H1 (cell line): ENCODE data around the gene RRM1. TPM values are rescaled to one million over a fixed set of nuclear protein-coding genes. Genes with fewer than 3 reads are reported as not detected.

Experiments used
- CTCF ChIA-PET: fragments of 300-600 bp; sonication (Branson Sonifier 250); formaldehyde crosslinking; loops from one replicate; lab custom pipeline; 2021; ENCODE audit not compliant: partially characterized antibody; lab: Charles Lee
- POLR2A ChIA-PET: fragments of 300-600 bp; sonication (Branson Sonifier 250); formaldehyde crosslinking; loops from one replicate; lab custom pipeline; 2021; ENCODE audit warnings: inconsistent platforms; ENCODE audit not compliant: partially characterized antibody; lab: Charles Lee
- DNase-seq, 2 experiments: peaks; one replicate each; pipeline versions ENCODE4 v3.0.0 to v3.0.0-alpha.2; 2010 to 2022; ENCODE audit warnings: low spot score in 2 of 2, low read depth in 1 of 2, mixed read lengths in 1 of 2
- FAIRE-seq: peaks from 2 replicates; lab custom pipeline; 2011; peaks lifted over from hg19 to GRCh38; lab: Jason Lieb, UNC
- H2AFZ ChIP-seq: 2 replicates; pipeline ENCODE4 v1.8.1; 2012; ENCODE audit warnings: low read length, inconsistent platforms
- H2AK5ac ChIP-seq: 2 replicates; pipeline ENCODE4 v1.6.1; 2013; ENCODE audit warnings: low read depth, low read length
- H2BK120ac ChIP-seq: replicated peaks from 2 replicates; pipeline ENCODE3; 2013; ENCODE audit warnings: low read depth, low read length, inconsistent platforms
- H2BK12ac ChIP-seq: 2 replicates; pipeline ENCODE4 v1.6.1; 2013; ENCODE audit warnings: low read depth, low read length
- H2BK15ac ChIP-seq: 2 replicates; pipeline ENCODE4 v1.6.1; 2013; ENCODE audit warnings: low read length
- H2BK20ac ChIP-seq: 2 replicates; pipeline ENCODE4 v1.6.1; 2013; ENCODE audit warnings: low read length
- H2BK5ac ChIP-seq: 2 replicates; pipeline ENCODE4 v1.6.1; 2013; ENCODE audit warnings: low read depth, low read length
- H3K14ac ChIP-seq: 2 replicates; pipeline ENCODE4 v1.6.1; 2013; ENCODE audit warnings: inconsistent platforms; ENCODE audit not compliant: insufficient read length
- H3K18ac ChIP-seq: 2 replicates; pipeline ENCODE4 v1.6.1; 2013; ENCODE audit warnings: low read length; ENCODE audit errors: extremely low read depth
- H3K23ac ChIP-seq: 2 replicates; pipeline ENCODE4 v1.6.1; 2013; ENCODE audit warnings: inconsistent platforms; ENCODE audit not compliant: insufficient read length
- H3K23me2 ChIP-seq: 2 replicates; pipeline ENCODE4 v1.6.1; 2013; ENCODE audit warnings: low read depth, low read length
- H3K27ac ChIP-seq: 2 replicates; pipeline ENCODE4 v1.6.1; 2011; ENCODE audit warnings: low read depth, low read length, inconsistent platforms
- H3K27me3 ChIP-seq, 4 experiments: replicated peaks in 1 of 4; 1 replicate in 1 of 4; 2 replicates in 3 of 4; pipeline versions ENCODE4 v1.6.1 to v1.8.1; 2011 to 2013; ENCODE audit warnings: low read length in 3 of 4, mild to moderate bottlenecking in 3 of 4, inconsistent platforms in 2 of 4, mixed read lengths in 2 of 4, moderate library complexity in 1 of 4; ENCODE audit not compliant: control insufficient read depth in 3 of 4, insufficient read depth in 3 of 4; ENCODE audit errors: extremely low read depth in 1 of 4
- H3K36me3 ChIP-seq, 4 experiments: 2 replicates each; pipeline versions ENCODE4 v1.6.1 to v1.8.1; 2011 to 2013; ENCODE audit warnings: mild to moderate bottlenecking in 4 of 4, low read length in 3 of 4, moderate library complexity in 2 of 4, control low read depth in 1 of 4, inconsistent platforms in 1 of 4; ENCODE audit not compliant: insufficient read depth in 4 of 4, control insufficient read depth in 2 of 4
- H3K4ac ChIP-seq: replicated peaks from 2 replicates; pipeline ENCODE3; 2013; ENCODE audit warnings: low read length, low read depth, mixed read lengths, inconsistent platforms; ENCODE audit not compliant: insufficient read length
- H3K4me1 ChIP-seq, 4 experiments: replicated peaks in 1 of 4; 1 replicate in 1 of 4; 2 replicates in 3 of 4; pipeline versions ENCODE4 v1.6.1 to v1.8.1; 2011 to 2013; ENCODE audit warnings: low read length in 3 of 4, inconsistent platforms in 2 of 4, mixed read lengths in 1 of 4; ENCODE audit not compliant: insufficient read depth in 4 of 4, control insufficient read depth in 3 of 4
- H3K4me2 ChIP-seq, 2 experiments: 2 replicates each; pipeline versions ENCODE4 v1.6.1 to v1.8.1; 2011 to 2013; ENCODE audit warnings: low read depth in 2 of 2, low read length in 2 of 2, control low read depth in 1 of 2, inconsistent platforms in 1 of 2, mild to moderate bottlenecking in 1 of 2; ENCODE audit not compliant: insufficient read depth in 1 of 2
- H3K4me3 ChIP-seq, 4 experiments: fragments of 200-600, 300-600 bp in 1 of 4; sonication (generic), shearing (Covaris generic), sonication (Bioruptor Twin) in 1 of 4; 2 replicates each; pipeline versions ENCODE4 v1.5.1 to v1.8.1; 2011 to 2016; ENCODE audit warnings: low read length in 4 of 4, low read depth in 3 of 4, control low read depth in 2 of 4, inconsistent platforms in 2 of 4, mild to moderate bottlenecking in 2 of 4, mixed read lengths in 1 of 4, moderate library complexity in 1 of 4; ENCODE audit not compliant: insufficient read depth in 2 of 4; ENCODE audit errors: extremely low read depth in 1 of 4
- H3K56ac ChIP-seq: replicated peaks from 2 replicates; pipeline ENCODE3; 2013; ENCODE audit warnings: low read depth, mild to moderate bottlenecking, mixed read lengths, low read length, inconsistent platforms; ENCODE audit not compliant: insufficient read length
- H3K79me1 ChIP-seq: 2 replicates; pipeline ENCODE4 v1.6.1; 2013; ENCODE audit warnings: low read depth, low read length, control low read depth
- H3K79me2 ChIP-seq, 2 experiments: 2 replicates each; pipeline versions ENCODE4 v1.6.1 to v1.8.1; 2012 to 2013; ENCODE audit warnings: low read length in 2 of 2, mild to moderate bottlenecking in 2 of 2, inconsistent platforms in 1 of 2; ENCODE audit not compliant: insufficient read depth in 2 of 2, control insufficient read depth in 1 of 2
- H3K9ac ChIP-seq, 4 experiments: replicated peaks in 1 of 4; 1 replicate in 1 of 4; 2 replicates in 3 of 4; pipeline versions ENCODE4 v1.6.1 to v1.8.1; 2011 to 2013; ENCODE audit warnings: low read depth in 3 of 4, low read length in 3 of 4, control low read depth in 2 of 4, mild to moderate bottlenecking in 2 of 4, moderate library complexity in 2 of 4, inconsistent platforms in 1 of 4; ENCODE audit errors: extremely low read depth in 1 of 4
- H3K9me3 ChIP-seq, 2 experiments: 2 replicates each; pipeline versions ENCODE4 v1.6.1 to v1.8.1; 2012 to 2013; ENCODE audit warnings: mild to moderate bottlenecking in 2 of 2, moderate library complexity in 2 of 2, control low read depth in 1 of 2, inconsistent platforms in 1 of 2, low read depth in 1 of 2, low read length in 1 of 2, mixed read lengths in 1 of 2; ENCODE audit not compliant: insufficient read depth in 2 of 2
- H4K20me1 ChIP-seq, 2 experiments: replicated peaks in 1 of 2; 2 replicates each; pipeline versions ENCODE3 to v1.8.1; 2011 to 2013; ENCODE audit warnings: inconsistent platforms in 2 of 2, low read length in 2 of 2, mild to moderate bottlenecking in 1 of 2; ENCODE audit not compliant: insufficient read depth in 2 of 2, control insufficient read depth in 1 of 2
- H4K5ac ChIP-seq: 2 replicates; pipeline ENCODE4 v1.6.1; 2013; ENCODE audit warnings: low read length, low read depth, mixed read lengths, inconsistent platforms; ENCODE audit not compliant: insufficient read length
- H4K8ac ChIP-seq: 2 replicates; pipeline ENCODE4 v1.8.0; 2013; ENCODE audit warnings: mild to moderate bottlenecking, moderate library complexity, low read length, inconsistent platforms; ENCODE audit not compliant: insufficient read depth; ENCODE audit errors: extremely low read depth
- H4K91ac ChIP-seq: replicated peaks from 2 replicates; pipeline ENCODE3; 2013; ENCODE audit warnings: low read length, mixed read lengths, inconsistent platforms; ENCODE audit not compliant: insufficient read length
- BACH1 ChIP-seq: IDR thresholded peaks from 2 replicates; pipeline ENCODE4 v1.6.1; 2012; ENCODE audit warnings: low read length, improper control_type of control experiment
- CBX5 ChIP-seq: fragments of 300-800, 300-1000 bp; sonication (generic); IDR thresholded peaks from 2 replicates; pipeline ENCODE4 v1.7.1; 2016; ENCODE audit warnings: antibody characterized with exemption, low read length, low read depth
- CBX8 ChIP-seq: fragments of 300-800, 300-1000 bp; sonication (generic); IDR thresholded peaks from 2 replicates; pipeline ENCODE4 v1.7.1; 2016; ENCODE audit warnings: low read depth, low read length, borderline replicate concordance
- FOSL1 ChIP-seq: IDR thresholded peaks from 2 replicates; pipeline ENCODE4 v1.6.1; 2011; ENCODE audit warnings: mild to moderate bottlenecking, low read depth, low read length, moderate library complexity; ENCODE audit not compliant: insufficient read depth
- JUN ChIP-seq: IDR thresholded peaks from 2 replicates; pipeline ENCODE4 v1.6.1; 2011; ENCODE audit warnings: low read depth, mild to moderate bottlenecking, improper control_type of control experiment, low read length
- SP4 ChIP-seq: IDR thresholded peaks from 2 replicates; pipeline ENCODE4 v1.6.1; 2012; ENCODE audit warnings: low read length, inconsistent platforms
- WGBS, 2 experiments: shearing (Covaris generic) in 1 of 2; methylation state at CpG; one replicate each; pipeline versions ENCODE4 v1.1.6 to v1.1.7; 2013 to 2015; ENCODE audit warnings: low lambda C conversion rate in 2 of 2, mixed read lengths in 2 of 2, inconsistent platforms in 1 of 2, low coverage in 1 of 2, missing lambda C conversion rate in 1 of 2; ENCODE audit not compliant: insufficient replicate concordance in 2 of 2, insufficient coverage in 1 of 2, insufficient read length in 1 of 2; ENCODE audit errors: extremely low coverage in 1 of 2, missing lambda C conversion rate in 1 of 2; 5-methylcytosine and 5-hydroxymethylcytosine counted together
- polyA plus RNA-seq, 7 experiments: library from polyadenylated mRNA; depleted of rRNA in 3 of 7; stranded (reverse) in 5 of 7; unstranded in 2 of 7; fragments of >200 nt in 5 of 7; fragments of 200-250 nt in 2 of 7; gene quantifications; 1 replicate in 5 of 7; 2 replicates in 1 of 7; 4 replicates in 1 of 7; pipeline versions ENCODE4 v1.2.1 to v1.2.3, GENCODE V29; 2011 to 2013; ENCODE audit warnings: missing spikeins in 2 of 7, mixed read lengths in 2 of 7
- total RNA-seq: library from RNA; stranded (reverse); fragmentation: NEBNext Ultra II Directional; extraction: Animal tissue kit (Norgen Biotek cat#: 25700); gene quantifications from 2 replicates; pipeline ENCODE4 v1.2.1, GENCODE V29; 2021

Gene RRM1
- total and polyA plus RNA-seq, 2 of the 8 experiments (the other 6 are each of a cell fraction or from before 2014, with no cell fraction given) = 63.6 to 126 TPM

DNA sequence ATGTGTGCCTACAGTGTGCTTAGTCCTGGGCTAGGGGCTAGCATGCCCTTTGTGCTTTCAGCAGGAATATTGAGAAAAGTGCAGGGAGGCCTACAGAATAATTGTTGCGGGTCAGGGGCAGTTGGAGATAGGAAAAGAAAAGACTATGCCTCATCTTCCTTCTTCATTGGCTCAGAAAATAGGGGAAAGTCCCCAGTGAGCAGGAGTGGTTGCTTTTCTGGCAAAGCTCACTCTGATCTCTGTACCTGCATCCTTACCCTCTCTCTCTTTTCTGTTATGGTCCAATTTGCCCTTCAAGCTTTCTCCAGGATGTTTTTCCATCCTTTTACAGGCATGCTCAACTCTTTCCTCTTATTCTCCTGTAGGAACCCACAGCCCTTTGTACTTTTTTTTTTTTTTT lies 29.5 kb upstream of the RRM1 start:
- H2AK5ac ChIP-seq = no peak overlapping the region
- no peaks in the 10 kb centered on the region for H3K4me1 ChIP-seq
- ChIA-PET POLR2A (no interaction called here), CTCF (interaction anchor here (0.6 to 13.4 kb wide), 9 partner anchors 8 to 257 kb away, joined by 3 to 422 read pairs (median 4); partner anchors contain the start of genes PGAP2, RHOG and STIM1)
- H4K5ac ChIP-seq = no peak overlapping the region
- no peak overlapping the region for H3K4me2 ChIP-seq
- H4K20me1 ChIP-seq = no peaks in the 10 kb centered on the region
- DNase-seq = no peak
- no peaks in the 10 kb centered on the region for H3K27me3 ChIP-seq
- H4K8ac ChIP-seq = no peak overlapping the region
- H3K23ac ChIP-seq = no peak overlapping the region
- H3K14ac ChIP-seq = no peak overlapping the region
- no peak overlapping the region for H2BK20ac ChIP-seq
- no peaks in the 10 kb centered on the region for H3K79me1 ChIP-seq
- no peak overlapping the region for H2BK15ac ChIP-seq
- no peaks in the 10 kb centered on the region for H3K36me3 ChIP-seq
- no peak overlapping the region for H3K56ac ChIP-seq
- no peak overlapping the region for H2BK120ac ChIP-seq
- no peak overlapping the region for H3K18ac ChIP-seq
- H2BK5ac ChIP-seq = no peak overlapping the region
- H3K79me2 ChIP-seq = no peaks in the 10 kb centered on the region
- no peaks in the 10 kb centered on the region for H3K9me3 ChIP-seq
- H4K91ac ChIP-seq = no peak overlapping the region
- no peaks in the 10 kb centered on the region; the same call in 1 of the 2 replicates for H3K23me2 ChIP-seq
- FAIRE-seq = no peak
- H3K4ac ChIP-seq = no peak overlapping the region
- H2BK12ac ChIP-seq = no peak overlapping the region
- H3K4me3 ChIP-seq = no peak overlapping the region
- no peak overlapping the region for H3K9ac ChIP-seq
- 100% methylated on average over 1 of the region's 1 CpG; no CpG with 5 or more reads in 1 of the 2 experiments for WGBS, 2 experiments
- no peak overlapping the region for H3K27ac ChIP-seq
- H2AFZ ChIP-seq = no peak overlapping the region
- TF ChIP-seq CBX8 (no peak), CBX5 (no peak), JUN (no peak), FOSL1 (no peak), SP4 (no peak), BACH1 (no peak)
